DOHH2 (cell line): ENCODE data around the gene TOMM40.

Source experiments
- H3F3A ChIP-seq: fragments of 200-600 bp; sonication (generic), shearing (Covaris generic); 2 replicates; pipeline ENCODE4 v1.6.0; 2016; ENCODE audit warnings: antibody characterized with exemption, mild to moderate bottlenecking; ENCODE audit not compliant: control insufficient read depth, insufficient read depth
- H3K27ac ChIP-seq: fragments of 200-600 bp; sonication (generic); 2 replicates; pipeline ENCODE4 v1.5.1; 2014; ENCODE audit warnings: low read depth, mild to moderate bottlenecking, low read length, moderate library complexity
- H3K27me3 ChIP-seq: fragments of 200-600 bp; sonication (generic); 2 replicates; pipeline ENCODE4 v1.6.1; 2014; ENCODE audit warnings: mild to moderate bottlenecking, low read length, mixed read lengths; ENCODE audit not compliant: control insufficient read depth
- H3K36me3 ChIP-seq: fragments of 200-600 bp; sonication (generic); 2 replicates; pipeline ENCODE4 v1.6.1; 2014; ENCODE audit warnings: mild to moderate bottlenecking, low read length, moderate library complexity, mixed read lengths; ENCODE audit not compliant: control insufficient read depth
- H3K4me1 ChIP-seq: fragments of 200-600 bp; sonication (generic); 2 replicates; pipeline ENCODE4 v1.6.1; 2014; ENCODE audit warnings: mild to moderate bottlenecking, low read length, mixed read lengths; ENCODE audit not compliant: control insufficient read depth
- H3K4me2 ChIP-seq: fragments of 200-600 bp; sonication (generic); 2 replicates; pipeline ENCODE4 v1.6.0; 2014; ENCODE audit warnings: mild to moderate bottlenecking, low read length, moderate library complexity
- H3K4me3 ChIP-seq: fragments of 200-600 bp; sonication (generic); 2 replicates; pipeline ENCODE4 v1.5.1; 2014; ENCODE audit warnings: mild to moderate bottlenecking, low read length, mixed read lengths
- H3K79me2 ChIP-seq: fragments of 200-600 bp; sonication (generic); 2 replicates; pipeline ENCODE4 v1.6.1; 2014; ENCODE audit warnings: mild to moderate bottlenecking, low read length, mixed read lengths; ENCODE audit not compliant: control insufficient read depth
- H3K9me2 ChIP-seq: fragments of 200-600 bp; sonication (generic); replicated peaks from 2 replicates; pipeline ENCODE4 v1.6.1; 2014; ENCODE audit warnings: mild to moderate bottlenecking, low read length, mixed read lengths; ENCODE audit not compliant: control insufficient read depth
- H3K9me3 ChIP-seq: fragments of 200-600 bp; sonication (generic); 2 replicates; pipeline ENCODE4 v1.6.1; 2014; ENCODE audit warnings: antibody characterized with exemption, low read length, mixed read lengths; ENCODE audit not compliant: control insufficient read depth, insufficient read depth
- H4K20me1 ChIP-seq: fragments of 200-600 bp; sonication (generic); 2 replicates; pipeline ENCODE4 v1.6.0; 2014; ENCODE audit warnings: low read depth, mild to moderate bottlenecking, antibody characterized with exemption, low read length, moderate library complexity; ENCODE audit not compliant: control insufficient read depth, insufficient read depth
- CTCF ChIP-seq: fragments of 200-600 bp; sonication (generic); IDR thresholded peaks from one replicate; pipeline ENCODE4 v1.5.1; 2014; ENCODE audit warnings: antibody characterized with exemption, mild to moderate bottlenecking, low read depth, low read length; ENCODE audit not compliant: poor library complexity, severe bottlenecking
- EZH2phosphoT487 ChIP-seq: fragments of 200-600 bp; sonication (generic); IDR thresholded peaks from 2 replicates; pipeline ENCODE4 v1.6.1; 2017; ENCODE audit warnings: borderline replicate concordance, mild to moderate bottlenecking, antibody characterized with exemption, low read length, moderate library complexity, mixed read lengths

TOMM40 gene

GRCh38 chr19:44951179-44952159 is 60.4 kb downstream of the TOMM40 start:
- no peak overlapping the region for H3K27ac ChIP-seq
- H3K79me2 ChIP-seq, result peaks cover 33% of the 10 kb centered on the region
- H3K9me3 ChIP-seq, result no peaks in the 10 kb centered on the region
- no peak for TF ChIP-seq EZH2phosphoT487
- TF ChIP-seq CTCF, result peak; percentile 87
- peaks cover 7% of the 10 kb centered on the region for H3K36me3 ChIP-seq
- H3K9me2 ChIP-seq, result no peaks in the 10 kb centered on the region
- H4K20me1 ChIP-seq, result peaks cover 8% of the 10 kb centered on the region; the same call in 1 of the 2 replicates
- no peak overlapping the region for H3K4me2 ChIP-seq
- H3K4me3 ChIP-seq, result no peak overlapping the region
- 0 out of 2 replicates have a peak, but pooled peaks cover 3% of the 10 kb centered on the region for H3F3A ChIP-seq
- H3K27me3 ChIP-seq, result no peaks in the 10 kb centered on the region
- H3K4me1 ChIP-seq, result peaks cover 20% of the 10 kb centered on the region
